HG02623 (cell line): Measurements from ENCODE around the gene RBMS3.
"Not testable (repeated sequence)": the region's sequence is repeated elsewhere in the genome, so short reads cannot be mapped to it uniquely, and the experiment has no call there.

Source experiments
- ATAC-seq: cut with Tn5 transposase; IDR thresholded peaks from one replicate; pipeline ENCODE4 v1.9.1; 2021; ENCODE audit warnings: moderate library complexity; ENCODE audit not compliant: unreplicated experiment

RBMS3 gene

DNA sequence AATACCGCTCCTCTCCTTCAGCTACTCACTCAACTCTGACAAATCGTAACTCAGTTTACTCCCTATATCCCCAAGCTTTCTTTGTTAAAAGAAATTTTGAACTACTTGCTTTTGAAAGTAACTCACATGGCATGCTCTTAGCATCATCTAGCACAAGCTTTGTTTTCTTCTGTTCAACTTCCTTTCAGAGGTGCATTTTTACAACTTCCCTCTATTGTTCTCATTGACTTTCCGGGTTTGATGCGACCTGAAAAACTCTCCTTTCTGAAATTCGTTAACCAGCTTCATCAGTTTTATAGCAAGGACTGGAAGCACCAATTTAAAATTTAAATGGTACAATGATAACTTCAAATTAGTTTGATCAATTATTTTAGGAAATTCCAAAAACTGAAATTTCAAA, 696.0 kb downstream of the RBMS3 start:
- ATAC-seq: no peak

DNA sequence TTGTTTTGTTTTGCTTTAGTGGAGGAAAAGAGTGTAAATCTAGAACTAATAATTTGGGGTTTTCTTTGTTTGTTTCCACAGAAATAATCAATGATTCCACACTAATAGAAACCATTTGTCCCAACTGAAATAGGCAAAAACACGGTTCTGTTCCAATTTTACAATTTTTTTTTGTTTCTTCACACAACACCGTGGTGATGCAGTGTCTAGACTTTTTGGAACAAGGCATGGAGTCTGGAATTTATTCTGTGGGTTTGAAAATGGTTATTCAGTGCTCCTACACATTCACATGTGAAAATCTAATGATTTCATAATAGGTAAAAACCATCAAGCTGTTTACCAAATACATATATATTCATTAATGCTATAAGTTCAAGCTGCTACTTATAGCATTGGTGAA, 696.5 kb downstream of the RBMS3 start:
- no peak for ATAC-seq

DNA sequence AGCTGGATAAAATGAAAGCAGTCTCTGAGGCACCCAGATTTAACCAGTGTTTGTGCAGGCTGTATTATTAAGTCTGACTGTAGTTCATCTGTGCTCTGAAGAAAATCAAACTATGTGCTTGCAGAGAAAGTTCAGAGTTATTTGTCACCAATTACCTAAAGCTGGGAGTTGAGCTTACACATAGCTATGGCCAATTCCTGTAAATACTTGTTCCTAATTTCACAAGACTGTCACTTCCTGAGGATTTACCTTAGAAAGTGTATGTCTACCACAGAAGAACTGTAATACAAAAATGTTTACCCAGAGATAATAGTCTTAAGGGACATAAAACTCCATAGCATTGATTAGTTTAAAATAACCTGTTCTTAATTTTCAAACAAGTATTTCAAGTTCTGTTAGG, 697.2 kb downstream of the RBMS3 start:
- no peak for ATAC-seq

DNA sequence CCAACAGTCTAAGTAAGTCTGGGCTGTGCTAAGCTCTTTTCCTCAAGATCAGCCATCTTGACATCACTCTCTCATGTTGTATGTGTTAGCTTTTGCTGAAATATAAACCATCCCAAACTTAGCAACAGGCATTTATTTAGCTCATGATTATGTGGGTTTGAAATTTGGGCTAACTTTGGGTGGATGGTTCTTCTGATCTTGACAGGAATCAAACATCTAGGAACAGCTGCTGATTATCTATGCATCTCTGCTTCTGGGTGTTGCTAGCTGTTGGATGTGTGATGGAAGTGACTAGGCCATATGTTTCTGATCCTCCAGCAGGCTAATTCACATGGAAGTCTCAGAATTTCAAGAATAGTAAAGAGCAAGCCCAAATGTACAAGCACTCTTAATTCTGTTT, 710.3 kb downstream of the RBMS3 start:
- no peak for ATAC-seq

DNA sequence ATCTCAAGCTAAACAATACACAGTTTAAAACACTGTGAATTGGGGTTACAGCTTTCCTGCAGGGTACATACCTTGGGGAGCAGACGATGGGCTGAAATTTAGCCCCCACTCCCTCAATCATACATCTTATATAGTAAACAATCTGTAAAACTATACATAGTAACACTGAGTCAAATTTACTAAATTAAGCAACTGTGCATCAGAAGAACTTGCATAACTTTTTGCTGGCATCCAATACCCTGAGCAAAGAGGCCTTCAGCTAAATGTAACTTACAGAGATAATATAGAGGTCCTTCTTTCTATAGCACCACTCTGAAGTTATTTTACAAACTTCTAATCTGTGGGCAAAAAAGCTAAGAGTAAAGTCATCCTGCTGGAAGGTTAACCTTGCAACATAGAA, 721.9 kb downstream of the RBMS3 start:
- no peak for ATAC-seq

DNA sequence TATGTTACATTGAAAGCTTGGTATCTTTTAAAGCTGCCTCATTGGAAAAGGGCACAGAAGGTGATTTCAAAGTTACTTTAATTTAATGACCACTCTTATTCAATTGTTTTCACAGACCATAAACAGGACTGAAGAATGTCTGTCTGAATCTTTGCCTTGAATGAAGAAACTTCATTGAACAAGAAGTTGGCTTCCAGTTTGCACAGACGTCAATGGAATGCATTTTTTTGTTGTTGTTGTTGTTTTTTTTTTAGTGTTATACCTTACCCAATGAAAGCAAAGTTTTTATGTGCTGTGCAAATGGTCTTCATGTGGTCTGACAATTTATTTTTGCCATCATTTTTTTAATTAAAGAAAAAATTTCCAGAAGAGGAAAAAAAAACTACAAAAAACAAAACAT, 722.9 kb downstream of the RBMS3 start:
- no peak for ATAC-seq

DNA sequence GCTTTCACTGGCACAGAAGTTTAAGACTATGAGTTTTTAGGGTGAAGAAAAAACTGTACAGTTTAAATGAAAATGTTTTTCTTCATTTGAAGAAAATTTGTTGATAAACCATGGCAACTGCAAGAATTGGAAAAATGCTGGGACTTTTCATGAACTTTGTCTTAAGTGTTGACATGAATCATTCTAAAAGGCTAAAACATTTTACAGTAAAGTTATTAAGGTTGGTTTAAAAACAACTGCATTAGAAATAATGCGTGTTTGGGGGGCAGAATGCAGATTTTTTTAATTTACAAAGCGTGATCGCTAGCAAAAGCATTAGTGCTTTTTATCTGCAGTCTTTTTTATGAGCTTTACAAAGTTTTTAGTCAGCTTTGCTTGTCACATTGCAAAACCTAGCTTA, 723.6 kb downstream of the RBMS3 start:
- ATAC-seq: no peak

DNA sequence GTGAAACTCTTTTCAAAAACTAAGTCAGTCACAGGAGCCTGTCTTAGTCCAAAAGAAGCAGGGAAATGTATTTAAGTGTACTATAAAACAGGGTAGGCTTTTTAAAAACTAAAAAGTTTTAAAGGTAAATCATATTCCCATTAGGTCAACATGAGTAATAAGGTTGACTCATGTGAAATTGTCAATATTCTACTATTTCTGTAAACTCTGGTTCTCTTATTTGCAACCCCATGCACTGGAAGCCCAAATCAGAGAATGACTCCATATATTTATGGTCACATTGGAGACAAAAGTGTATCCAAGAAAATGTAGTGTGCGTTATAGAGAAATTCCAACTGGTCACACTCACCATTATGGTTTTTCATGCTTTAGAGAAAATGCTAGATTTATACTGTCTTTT, 725.2 kb downstream of the RBMS3 start:
- ATAC-seq: no peak

DNA sequence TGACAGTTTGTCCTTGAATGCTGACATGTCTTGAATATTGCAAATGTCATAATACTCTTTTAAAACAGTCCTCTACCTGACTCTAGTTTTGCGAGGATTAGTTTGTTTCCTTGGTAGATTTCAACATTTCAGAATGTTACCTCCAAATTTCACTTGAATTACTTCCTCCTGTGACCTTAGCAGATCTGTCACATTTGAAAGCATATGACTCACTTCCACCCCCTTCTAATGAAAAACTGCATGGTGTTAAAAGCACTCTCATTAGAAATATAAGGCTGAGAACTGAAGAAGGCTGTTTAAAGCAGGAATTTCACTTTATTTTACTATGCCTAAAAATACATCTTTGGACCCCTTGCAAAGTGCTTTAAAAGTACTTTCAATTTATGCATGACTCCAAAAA, 726.8 kb downstream of the RBMS3 start:
- no peak for ATAC-seq

DNA sequence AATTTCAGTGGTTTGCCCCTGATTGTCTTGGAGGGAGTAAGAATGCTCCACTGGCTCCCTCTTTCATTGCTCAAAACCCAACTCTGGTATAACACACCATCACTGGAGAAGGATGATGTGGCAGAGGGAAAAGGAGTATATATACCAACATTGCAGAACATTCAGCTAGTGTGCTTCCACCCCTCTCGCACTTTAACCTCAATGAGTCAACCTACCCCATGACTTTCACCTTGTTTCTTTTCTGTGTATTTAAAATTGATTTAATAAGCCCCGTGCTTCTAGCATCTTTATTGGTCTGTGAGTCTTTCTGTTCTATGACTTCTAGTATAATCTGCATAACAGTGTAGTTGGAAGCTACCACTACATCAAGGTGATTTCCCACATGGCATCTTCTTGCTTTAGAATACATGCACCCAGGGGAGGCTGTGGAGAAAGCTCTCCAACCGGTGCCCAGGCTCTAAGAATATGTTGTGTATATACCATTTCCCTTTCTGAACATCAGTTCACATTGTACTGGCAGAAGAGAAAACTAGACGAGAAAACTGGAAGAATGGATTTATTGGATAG, 730.4 kb downstream of the RBMS3 start:
- ATAC-seq: no peak

DNA sequence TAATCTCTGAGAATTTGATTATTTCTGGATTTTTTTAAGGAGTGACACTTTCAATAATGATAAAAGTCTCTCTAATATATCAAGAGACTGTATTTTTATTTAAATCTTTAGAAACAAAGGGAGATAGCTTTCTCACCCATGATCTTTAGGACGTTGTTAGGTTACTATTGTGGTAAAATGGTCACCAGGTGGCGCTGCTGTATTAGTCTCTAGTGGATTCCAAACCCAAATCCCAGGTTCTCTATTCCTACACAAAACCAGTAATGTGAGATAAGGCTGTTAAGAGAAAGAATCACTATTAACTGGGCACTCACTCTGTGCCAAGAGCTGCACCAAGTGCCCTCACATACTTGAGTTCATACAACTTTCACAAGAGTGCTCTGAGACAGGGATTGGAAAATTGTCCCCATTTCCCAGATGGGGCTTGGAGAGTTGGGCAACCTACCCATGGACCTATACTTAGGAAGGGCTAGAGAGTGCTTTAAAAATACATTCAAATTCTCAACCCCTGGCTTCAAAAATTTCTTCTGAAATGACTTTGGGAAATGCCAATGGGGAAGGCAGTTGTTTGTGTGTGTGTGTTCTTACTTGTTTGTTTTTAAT, 732.2 kb downstream of the RBMS3 start:
- ATAC-seq: peak; percentile 49

DNA sequence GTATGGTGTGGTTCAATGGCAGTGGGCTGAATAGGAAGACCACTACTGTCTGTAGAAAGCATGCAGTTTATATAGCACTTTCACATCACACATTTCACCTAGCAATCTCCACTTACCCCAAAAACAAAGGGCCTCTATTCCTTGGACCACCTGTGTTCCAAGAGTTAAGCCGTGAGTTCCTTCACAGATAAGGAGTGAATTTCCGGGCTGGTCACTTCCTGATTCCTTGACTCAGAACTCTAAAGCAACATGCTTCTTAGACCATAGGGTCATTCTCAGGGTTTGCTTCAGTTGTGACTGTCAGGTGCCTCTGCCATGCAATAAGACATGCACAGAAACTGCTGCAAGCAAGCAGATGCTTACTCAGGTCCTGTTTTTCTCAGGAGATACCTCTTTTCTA, 737.0 kb downstream of the RBMS3 start:
- ATAC-seq: no peak

DNA sequence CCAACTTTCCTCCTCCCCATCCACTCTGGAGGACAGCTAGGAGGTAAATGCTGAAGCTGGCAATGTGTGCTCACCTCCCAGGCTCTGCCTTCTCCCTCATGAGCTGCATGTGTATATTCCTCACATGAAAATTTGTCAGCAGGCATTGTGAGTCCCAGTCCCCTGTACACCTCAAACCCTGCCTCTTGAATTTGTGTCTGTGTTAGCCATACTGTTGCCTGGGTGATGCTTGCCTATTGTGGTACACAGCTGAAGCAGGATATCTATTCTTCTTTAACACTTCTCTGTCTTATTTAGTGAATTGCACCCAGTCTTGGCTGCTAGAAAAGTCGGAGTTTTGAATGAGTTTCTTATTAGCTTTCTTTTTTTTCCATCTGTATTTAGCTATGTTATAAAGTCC, 739.5 kb downstream of the RBMS3 start:
- no peak for ATAC-seq

DNA sequence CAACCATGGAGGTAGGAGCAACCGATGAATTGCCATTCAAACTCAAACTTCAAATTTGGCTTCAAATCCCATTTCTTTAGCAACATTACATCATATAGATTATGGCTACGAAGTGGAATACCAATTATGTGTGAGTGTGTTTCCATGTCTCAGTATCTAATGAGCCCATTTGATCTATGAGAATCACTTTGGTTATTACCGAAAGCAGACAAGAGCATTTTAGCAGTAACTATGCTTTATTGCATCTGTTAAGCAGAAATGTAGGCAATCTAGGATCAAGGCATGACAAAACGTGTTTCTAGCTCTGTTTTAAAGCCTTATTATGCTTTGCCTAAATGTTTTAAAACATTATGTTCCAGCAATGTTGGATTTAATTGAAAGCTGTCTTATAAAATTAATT, 743.6 kb downstream of the RBMS3 start:
- ATAC-seq: no peak

DNA sequence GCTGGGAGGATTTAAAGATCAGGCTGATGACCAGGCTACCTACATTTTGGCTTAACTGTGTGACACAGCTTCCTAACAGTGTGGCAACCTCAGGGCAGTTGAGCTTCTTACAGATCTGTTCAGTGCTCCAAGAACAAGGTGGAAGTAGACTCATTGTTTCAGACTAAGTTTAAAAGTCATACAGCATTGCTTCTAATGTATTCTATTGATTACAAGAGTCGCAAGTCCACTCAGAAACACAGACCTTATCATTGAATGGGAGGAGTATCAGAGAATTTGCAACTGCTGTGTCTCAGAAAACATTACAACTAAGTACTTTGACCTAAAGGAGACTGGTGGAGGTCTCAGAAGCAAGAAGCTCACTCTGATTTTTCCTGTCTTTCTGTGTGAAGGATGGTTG, 746.0 kb downstream of the RBMS3 start:
- ATAC-seq: no peak

DNA sequence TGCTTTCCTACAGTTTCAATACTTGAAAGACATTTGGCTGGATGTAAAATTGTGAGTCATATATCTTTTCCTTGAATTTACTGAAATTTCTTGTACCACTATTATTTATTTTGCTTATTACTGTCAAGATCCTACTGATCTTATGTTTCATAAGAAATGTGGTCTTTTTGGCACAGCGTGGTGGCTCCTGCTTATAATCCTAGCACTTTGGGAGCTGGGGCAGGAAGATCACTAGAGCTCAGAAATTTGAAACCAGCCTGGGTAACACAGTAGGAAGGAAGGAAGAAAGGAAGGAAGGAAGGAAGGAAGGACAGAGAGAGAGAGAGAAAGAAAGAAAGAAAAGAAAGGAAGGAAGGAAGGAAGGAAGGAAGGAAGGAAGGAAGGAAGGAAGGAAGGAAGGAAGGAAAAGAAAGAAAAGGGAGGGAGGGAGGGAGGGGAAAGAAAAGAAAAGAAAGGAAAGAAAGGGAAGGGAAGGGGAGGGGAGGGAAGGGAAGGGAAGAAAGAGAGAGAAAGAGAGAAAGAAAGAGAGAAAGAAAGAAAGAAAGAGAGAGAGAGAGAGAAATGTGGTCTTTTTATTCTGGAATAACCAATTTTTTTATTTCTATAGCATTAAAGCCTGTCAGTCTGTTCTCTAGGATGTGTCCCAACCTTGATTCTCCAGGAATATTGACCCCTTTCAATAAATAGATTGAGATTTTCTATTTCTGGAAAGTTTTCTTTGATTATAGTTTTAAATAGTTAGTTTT, 753.5 kb downstream of the RBMS3 start:
- no peak for ATAC-seq

DNA sequence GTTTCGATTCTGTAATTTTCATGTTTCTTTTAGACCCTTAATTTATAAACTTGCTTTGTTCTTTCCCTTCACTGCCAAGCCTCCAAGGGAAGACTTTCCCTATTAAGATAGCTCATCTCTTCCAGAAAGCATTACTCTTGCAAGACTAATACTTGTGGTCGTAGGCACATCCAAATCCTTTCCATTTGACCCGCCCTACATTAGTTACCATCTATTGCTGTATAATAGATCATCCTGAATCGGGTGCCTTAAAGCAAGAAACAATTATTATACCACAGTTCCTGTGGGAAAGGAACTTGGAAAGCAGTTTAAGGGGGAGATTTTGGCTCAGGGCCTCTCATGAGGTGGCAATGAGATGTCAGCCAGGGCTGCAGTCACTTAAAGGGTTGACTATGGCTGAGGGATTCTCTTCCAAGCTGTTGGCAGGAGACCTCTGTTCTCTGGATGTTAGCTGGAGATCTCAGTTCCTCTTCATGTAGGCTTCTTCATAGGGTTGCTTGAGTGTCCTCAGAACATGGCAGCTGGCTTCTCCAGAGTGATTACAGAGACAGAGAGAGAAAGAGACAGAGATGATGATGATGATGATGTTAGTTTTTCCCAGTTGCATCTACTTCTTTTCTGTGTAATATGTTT, 755.2 kb downstream of the RBMS3 start:
- ATAC-seq: no peak

DNA sequence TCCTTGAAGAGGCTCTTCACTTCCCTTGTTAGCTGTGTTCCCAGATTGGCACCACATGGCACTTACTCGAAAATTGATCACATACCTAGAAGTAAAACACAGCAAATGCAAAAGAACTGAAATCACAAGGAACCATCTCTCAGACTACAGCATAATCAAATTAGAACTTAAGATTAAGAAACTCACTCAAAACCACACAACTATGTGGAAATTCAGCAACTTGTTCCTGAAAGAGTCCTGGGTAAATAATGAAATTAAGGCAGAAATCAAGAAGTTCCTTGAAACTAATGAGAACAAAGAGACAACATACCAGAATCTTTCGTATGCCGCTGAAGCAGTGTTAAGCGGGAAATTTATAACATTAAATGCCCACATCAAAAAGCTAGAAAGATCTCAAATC, 759.3 kb downstream of the RBMS3 start:
- ATAC-seq: no peak

DNA sequence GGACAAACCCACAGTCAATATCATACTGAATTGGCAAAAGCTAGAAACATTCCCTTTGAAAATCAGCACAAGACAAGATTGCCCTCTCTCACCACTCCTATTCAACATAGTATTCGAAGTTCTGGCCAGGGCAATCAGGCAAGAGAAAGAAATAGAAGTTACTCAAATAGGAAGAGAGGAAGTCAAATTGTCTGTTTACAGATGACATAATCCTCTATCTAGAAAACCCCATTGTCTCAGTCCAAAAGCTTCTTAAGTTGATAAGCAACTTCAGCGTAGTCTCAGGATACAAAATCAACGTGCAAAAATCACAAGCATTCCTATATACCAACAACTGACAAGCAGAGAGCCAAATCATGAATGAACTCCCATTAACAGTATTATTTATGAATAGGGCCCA, 760.6 kb downstream of the RBMS3 start:
- ATAC-seq: not testable (repeated sequence)

DNA sequence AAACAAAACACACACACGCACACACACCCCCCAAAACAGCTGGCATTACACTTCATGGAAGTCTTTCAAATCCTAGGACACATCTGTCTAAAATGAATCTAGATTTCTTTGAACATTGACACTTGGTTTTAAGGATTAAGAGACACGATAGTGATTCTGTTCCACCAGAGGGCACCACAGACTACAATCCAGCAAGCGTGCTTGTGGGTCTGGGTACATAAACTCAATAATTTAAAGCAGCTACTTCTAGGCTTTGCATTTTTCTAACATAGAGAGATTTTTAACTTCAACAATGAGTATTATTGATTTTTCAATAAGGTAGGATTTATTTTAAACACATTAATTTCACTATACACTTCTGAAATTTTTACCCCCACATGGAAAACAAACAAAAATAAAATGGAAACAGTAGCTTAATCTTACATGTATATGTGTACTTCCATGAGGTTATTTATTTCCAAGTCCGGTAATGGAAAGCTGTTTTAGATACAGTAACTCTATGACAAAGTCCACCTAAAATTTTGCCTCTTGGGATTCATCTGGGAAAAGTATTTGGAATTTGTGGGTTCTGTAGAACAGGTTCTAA, 761.5 kb downstream of the RBMS3 start:
- ATAC-seq: peak; percentile 60

DNA sequence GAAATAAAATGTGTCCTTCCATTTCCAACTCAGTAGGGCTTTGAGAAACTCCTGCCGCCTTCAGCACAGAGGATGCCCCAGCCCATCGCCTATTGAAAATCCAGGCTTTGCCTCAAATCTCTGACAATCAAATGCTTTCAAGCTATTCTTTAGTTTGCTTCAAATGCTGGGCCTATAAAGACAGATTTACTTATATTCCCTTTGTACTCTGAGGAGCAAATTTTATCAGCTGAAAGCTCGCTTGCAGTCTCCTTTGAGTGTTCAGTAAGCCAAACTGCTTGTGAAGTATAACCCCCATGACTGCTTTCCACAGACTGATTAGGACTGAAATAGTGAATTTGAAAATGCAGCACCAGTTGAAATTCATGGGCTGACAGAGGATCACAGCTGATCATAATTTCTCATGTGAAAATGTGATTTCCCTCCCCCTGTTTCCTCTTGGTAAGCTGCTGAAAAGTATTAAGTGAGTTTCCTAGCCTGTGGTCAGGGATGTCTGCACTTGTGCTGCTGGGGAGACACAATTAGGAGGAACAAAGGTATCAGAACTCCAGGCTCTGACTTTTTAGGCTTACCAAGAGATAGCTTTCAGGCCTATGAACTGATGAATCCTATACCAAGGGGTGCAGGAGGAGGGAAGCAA, 762.2 kb downstream of the RBMS3 start:
- ATAC-seq: no peak
